DMS79 treated with DMSO at 0.1 percent for 48 hours (cell line): ENCODE results near the gene DAGLA.
A peak's percentile ranks its signal among the peaks of the same experiment; 100 is the strongest.
"Not testable (repeated sequence)": the region's sequence is repeated elsewhere in the genome, so short reads cannot be mapped to it uniquely, and the experiment has no call there.

Experiments
- DNase-seq: peaks from one replicate; lab custom pipeline; 2025; lab: John Stamatoyannopoulos, UW

DAGLA gene

GRCh38 chr11:61679893-61680621 is at the start of gene DAGLA:
DAGLA (plus strand) TSS chr11:61680391; CDS start chr11:61720156, 39,765 bp downstream.
- peak; percentile 26 for DNase-seq

GRCh38 chr11:61632096-61632495 is 48.1 kb upstream of the DAGLA start:
- DNase-seq, result peak; percentile 14

GRCh38 chr11:61635304-61635703 is 44.9 kb upstream of the DAGLA start:
- DNase-seq, result no peak

- no peak for DNase-seq
These were observed 44.4 kb upstream of the DAGLA start for GRCh38 chr11:61635787-61636186.

- no peak for DNase-seq
These were observed 43.5 kb upstream of the DAGLA start for GRCh38 chr11:61636676-61637075.

- no peak for DNase-seq
These were observed 42.9 kb upstream of the DAGLA start for GRCh38 chr11:61637277-61637676.

- DNase-seq, result no peak
These were observed 40.3 kb upstream of the DAGLA start for GRCh38 chr11:61639816-61640443.

GRCh38 chr11:61642162-61642561 is 38.0 kb upstream of the DAGLA start:
- DNase-seq, result no peak

- peak; percentile 80 for DNase-seq
These were observed 34.9 kb upstream of the DAGLA start for GRCh38 chr11:61645179-61645868.

GRCh38 chr11:61647529-61647928 is 32.7 kb upstream of the DAGLA start:
- peak; percentile 6 for DNase-seq

- peak; percentile 16 for DNase-seq
These were observed 29.2 kb upstream of the DAGLA start for GRCh38 chr11:61650781-61651571.

GRCh38 chr11:61652135-61652534 is 28.1 kb upstream of the DAGLA start:
- no peak for DNase-seq

- no peak for DNase-seq
These were observed 25.8 kb upstream of the DAGLA start for GRCh38 chr11:61654397-61654829.

GRCh38 chr11:61655266-61656159 is 24.7 kb upstream of the DAGLA start:
- DNase-seq, result not testable (repeated sequence)

GRCh38 chr11:61656347-61657077 is 23.7 kb upstream of the DAGLA start:
- no peak for DNase-seq

- DNase-seq, result no peak
These were observed 22.5 kb upstream of the DAGLA start for GRCh38 chr11:61657566-61658290.

GRCh38 chr11:61659413-61660196 is 20.6 kb upstream of the DAGLA start:
- DNase-seq, result no peak

- not testable (repeated sequence) for DNase-seq
These were observed 19.2 kb upstream of the DAGLA start for GRCh38 chr11:61660997-61661396.
